HepG2 (cell line): ENCODE data around the gene CGB8. TPM values are rescaled to one million over a fixed set of nuclear protein-coding genes. Genes with fewer than 3 reads are reported as not detected.
A peak's percentile ranks its signal among the peaks of the same experiment; 100 is the strongest.

Experiments
- E2F1 ChIP-seq: sonication (generic); formaldehyde crosslinking; IDR thresholded peaks from 2 replicates; pipeline ENCODE4 v1.5.0; 2020; ENCODE audit warnings: missing genetic modification reagents
- EEA1 ChIP-seq: sonication (generic); formaldehyde crosslinking; IDR thresholded peaks from 2 replicates; pipeline ENCODE4 v1.5.1; 2020; ENCODE audit warnings: mild to moderate bottlenecking, missing genetic modification reagents, borderline replicate concordance
- FOXM1 ChIP-seq: sonication (generic); formaldehyde crosslinking; IDR thresholded peaks from 2 replicates; pipeline ENCODE4 v1.5.0; 2020; ENCODE audit warnings: missing genetic modification reagents
- IKZF4 ChIP-seq: sonication (generic); formaldehyde crosslinking; IDR thresholded peaks from 2 replicates; pipeline ENCODE4 v1.5.1; 2020; ENCODE audit warnings: borderline replicate concordance, mild to moderate bottlenecking, low read depth, missing genetic modification reagents; ENCODE audit errors: not compliant biosample characterization
- ISL2 ChIP-seq: sonication (generic); formaldehyde crosslinking; IDR thresholded peaks from 2 replicates; pipeline ENCODE4 v1.5.0; 2020; ENCODE audit warnings: missing genetic modification reagents
- JUND ChIP-seq: sonication (generic); formaldehyde crosslinking; IDR thresholded peaks from 2 replicates; pipeline ENCODE4 v1.8.0; 2022; ENCODE audit warnings: mild to moderate bottlenecking, missing genetic modification reagents
- NR2C2 ChIP-seq: sonication (generic); formaldehyde crosslinking; IDR thresholded peaks from 2 replicates; pipeline ENCODE4 v1.4.0; 2020; ENCODE audit warnings: missing genetic modification reagents, mild to moderate bottlenecking, moderate library complexity, borderline replicate concordance
- PATZ1 ChIP-seq: sonication (generic); formaldehyde crosslinking; IDR thresholded peaks from 2 replicates; pipeline ENCODE4 v1.4.0; 2020; ENCODE audit warnings: missing genetic modification reagents
- SOX5 ChIP-seq: IDR thresholded peaks from 2 replicates; pipeline ENCODE4 v1.6.1; 2016; ENCODE audit warnings: borderline replicate concordance
- TBP ChIP-seq: sonication (generic); formaldehyde crosslinking; IDR thresholded peaks from 2 replicates; pipeline ENCODE4 v1.5.0; 2020; ENCODE audit warnings: missing genetic modification reagents
- TEAD2 ChIP-seq: sonication (generic); formaldehyde crosslinking; IDR thresholded peaks from 2 replicates; pipeline ENCODE4 v1.9.0; 2021; ENCODE audit warnings: missing genetic modification reagents
- WIZ ChIP-seq: sonication (generic); formaldehyde crosslinking; IDR thresholded peaks from 2 replicates; pipeline ENCODE4 v1.5.1; 2020; ENCODE audit warnings: mild to moderate bottlenecking, missing genetic modification reagents
- ZBTB2 ChIP-seq: sonication (generic); formaldehyde crosslinking; IDR thresholded peaks from 2 replicates; pipeline ENCODE4 v1.8.0; 2022; ENCODE audit warnings: low read depth, missing genetic modification reagents
- ZBTB26 ChIP-seq: IDR thresholded peaks from 2 replicates; pipeline ENCODE4 v1.6.1; 2016; ENCODE audit warnings: missing compliant biosample characterization, missing genetic modification reagents, borderline replicate concordance
- ZNF124 ChIP-seq: sonication (generic); formaldehyde crosslinking; IDR thresholded peaks from 2 replicates; pipeline ENCODE4 v1.4.0; 2020; ENCODE audit warnings: missing genetic modification reagents
- ZNF18 ChIP-seq: sonication (generic); formaldehyde crosslinking; IDR thresholded peaks from 2 replicates; pipeline ENCODE4 v1.8.0; 2022; ENCODE audit warnings: mild to moderate bottlenecking, missing genetic modification reagents; ENCODE audit not compliant: insufficient replicate concordance
- ZNF589 ChIP-seq: sonication (generic); formaldehyde crosslinking; conservative IDR thresholded peaks from 2 replicates; pipeline ENCODE4 v1.8.0; 2022; ENCODE audit warnings: mild to moderate bottlenecking, moderate library complexity, missing genetic modification reagents
- ZNF605 ChIP-seq: sonication (generic); formaldehyde crosslinking; IDR thresholded peaks from 2 replicates; pipeline ENCODE4 v1.8.0; 2022; ENCODE audit warnings: mild to moderate bottlenecking, missing genetic modification reagents
- ZNF740 ChIP-seq: sonication (generic); formaldehyde crosslinking; IDR thresholded peaks from 2 replicates; pipeline ENCODE4 v1.4.0; 2020; ENCODE audit warnings: missing genetic modification reagents
- ZSCAN31 ChIP-seq: sonication (generic); formaldehyde crosslinking; IDR thresholded peaks from 2 replicates; pipeline ENCODE4 v1.5.0; 2020; ENCODE audit warnings: low read depth, mild to moderate bottlenecking, missing genetic modification reagents
- polyA plus RNA-seq, 8 experiments: library from polyadenylated mRNA; depleted of rRNA in 3 of 8; stranded (reverse) in 7 of 8; unstranded in 1 of 8; fragments of >200 nt; fragmentation: Illumina TruSeq in 4 of 8; extraction: Trizol in 4 of 8; gene quantifications; 2 replicates each; pipeline versions ENCODE4 v1.2.1 to v1.2.3, GENCODE V29; 2011 to 2016; ENCODE audit warnings: low read depth in 4 of 8, missing spikeins in 1 of 8, mixed read lengths in 1 of 8; ENCODE audit not compliant: insufficient read depth in 1 of 8
- total RNA-seq, 5 experiments: library from RNA; depleted of rRNA; stranded (reverse); fragments of >200 nt; fragmentation: Illumina TruSeq; extraction: Trizol; gene quantifications; 2 replicates each; pipeline ENCODE4 v1.2.3, GENCODE V29; 2016; ENCODE audit warnings: low read depth in 1 of 5

The CGB8 gene
- total and polyA plus RNA-seq, 2 of the 13 experiments (the other 11 are each of a cell fraction or from before 2014, with no cell fraction given) = not detected

GRCh38 chr19:49085020-49085867 lies 36.3 kb upstream of the CGB8 start, which contains the start of gene SNRNP70 (continued):
- 0 out of 2 replicates have a peak, but pooled peaks have one; percentile 75 for TF ChIP-seq ZNF124 (CRISPR knock-in tag)
- TF ChIP-seq TEAD2 (CRISPR knock-in tag) = peak; percentile 33; the same call in 1 of the 2 replicates
- TF ChIP-seq NR2C2 (CRISPR knock-in tag) = peak; percentile 73
- 0 out of 2 replicates have a peak, but pooled peaks have one; percentile 24 for TF ChIP-seq WIZ
- peak; percentile 30 for TF ChIP-seq IKZF4 (CRISPR knock-in tag)
- TF ChIP-seq ZNF740 (CRISPR knock-in tag) = no peak; the same call in 1 of the 2 replicates
- TF ChIP-seq FOXM1 = no peak
- TF ChIP-seq ZBTB2 (CRISPR knock-in tag) = no peak
- TF ChIP-seq SOX5 (CRISPR knock-in tag) = 0 out of 2 replicates have a peak, but pooled peaks have one; percentile 28
- peak; percentile 82 for TF ChIP-seq ZNF18 (CRISPR knock-in tag)
- TF ChIP-seq E2F1 (CRISPR knock-in tag) = peak; percentile 84
- peak; percentile 80; the same call in 1 of the 2 replicates for TF ChIP-seq EEA1
- 0 out of 2 replicates have a peak, but pooled peaks have one; percentile 26 for TF ChIP-seq ZNF589
- peak; percentile 75 for TF ChIP-seq PATZ1 (CRISPR knock-in tag)
- peak; percentile 55 for TF ChIP-seq ZBTB26 (CRISPR knock-in tag)
- TF ChIP-seq TBP = 0 out of 2 replicates have a peak, but pooled peaks have one; percentile 2
- 0 out of 2 replicates have a peak, but pooled peaks have one; percentile 60 for TF ChIP-seq JUND (CRISPR knock-in tag)
- peak; percentile 73; the same call in 1 of the 2 replicates for TF ChIP-seq ZNF605 (CRISPR knock-in tag)
- TF ChIP-seq ISL2 (CRISPR knock-in tag) = peak; percentile 72
- TF ChIP-seq ZSCAN31 (CRISPR knock-in tag) = peak; percentile 81
